ENCODE data around the gene CDK4.

DNA sequence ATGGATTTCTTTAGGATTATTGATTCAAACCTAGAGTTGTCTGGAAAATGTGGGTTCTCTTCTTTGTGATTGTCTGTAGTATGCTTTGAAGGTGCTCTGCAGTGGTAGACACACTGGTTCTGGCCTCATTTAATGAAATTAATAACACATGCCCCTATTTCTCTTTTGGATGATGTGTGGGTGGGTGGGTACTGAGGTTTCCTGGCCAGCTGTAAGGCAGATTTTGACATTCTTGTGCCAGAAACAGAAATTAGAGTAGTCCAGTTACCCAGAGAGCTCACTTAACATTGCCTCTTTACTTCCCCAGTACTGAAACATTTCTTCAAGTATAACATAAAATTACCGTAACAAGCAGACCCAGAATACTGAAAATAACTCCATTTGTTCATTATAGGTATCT lies 44.9 kb upstream of the CDK4 start:
- TF ChIP-seq CREB1 (IDR thresholded peaks at IDR 0.05; ENCODE audit: low read depth) = no peak
- no peak for TF ChIP-seq MAX (IDR thresholded peaks at IDR 0.05)
- no peak for TF ChIP-seq YY1 (IDR thresholded peaks at IDR 0.05; ENCODE audit: low read depth)
- no peak for TF ChIP-seq EP300 (IDR thresholded peaks at IDR 0.05; ENCODE audit: borderline replicate concordance)
- TF ChIP-seq TCF12 (IDR thresholded peaks at IDR 0.05; ENCODE audit: low read depth) = no peak
- no peak for TF ChIP-seq RAD21 (IDR thresholded peaks at IDR 0.05; ENCODE audit: low read depth)
- no peak for TF ChIP-seq CEBPB (IDR thresholded peaks at IDR 0.05)
